Glomerular visceral epithelial cell (primary cell): ENCODE results near the gene CARTPT.

Source experiments
- DNase-seq: peaks from one replicate; pipeline ENCODE4 v3.0.0-alpha.2; 2016; ENCODE audit errors: extremely low spot score

The CARTPT gene

GRCh38 chr5:71719063-71719964 lies at the start of gene CARTPT:
CARTPT (plus strand) TSS chr5:71719275; CDS start chr5:71719294, 19 bp downstream.
- DNase-seq = peak; percentile 17

GRCh38 chr5:71677977-71678376 lies 41.1 kb upstream of the CARTPT start:
- DNase-seq = no peak

GRCh38 chr5:71679714-71680113 lies 39.4 kb upstream of the CARTPT start:
- DNase-seq = no peak

- DNase-seq = no peak
Observed at GRCh38 chr5:71680510-71680909, 38.6 kb upstream of the CARTPT start.

GRCh38 chr5:71681296-71681695 lies 37.8 kb upstream of the CARTPT start:
- peak; percentile 26 for DNase-seq

- no peak for DNase-seq
Observed at GRCh38 chr5:71684309-71684708, 34.8 kb upstream of the CARTPT start.

- no peak for DNase-seq
Observed at GRCh38 chr5:71693828-71694427, 25.1 kb upstream of the CARTPT start.

GRCh38 chr5:71695071-71695470 lies 24.0 kb upstream of the CARTPT start:
- DNase-seq = no peak

- DNase-seq = no peak
Observed at GRCh38 chr5:71695595-71695994, 23.5 kb upstream of the CARTPT start.

- DNase-seq = no peak
Observed at GRCh38 chr5:71697967-71698366, 21.1 kb upstream of the CARTPT start.

- no peak for DNase-seq
Observed at GRCh38 chr5:71699233-71699632, 19.8 kb upstream of the CARTPT start.

- DNase-seq = no peak
Observed at GRCh38 chr5:71699751-71700150, 19.3 kb upstream of the CARTPT start.

- no peak for DNase-seq
Observed at GRCh38 chr5:71700803-71701202, 18.3 kb upstream of the CARTPT start.

GRCh38 chr5:71701407-71701806 lies 17.7 kb upstream of the CARTPT start:
- DNase-seq = no peak

- no peak for DNase-seq
Observed at GRCh38 chr5:71703941-71704340, 15.1 kb upstream of the CARTPT start.

GRCh38 chr5:71705421-71705820 lies 13.7 kb upstream of the CARTPT start:
- DNase-seq = no peak

GRCh38 chr5:71706906-71707305 lies 12.2 kb upstream of the CARTPT start:
- DNase-seq = no peak

- no peak for DNase-seq
Observed at GRCh38 chr5:71711610-71712009, 7.5 kb upstream of the CARTPT start.

GRCh38 chr5:71714911-71715310 lies 4.2 kb upstream of the CARTPT start:
- no peak for DNase-seq

- DNase-seq = no peak
Observed at GRCh38 chr5:71727978-71728377, 8.9 kb downstream of the CARTPT start.

GRCh38 chr5:71731015-71731414 lies 11.9 kb downstream of the CARTPT start:
- no peak for DNase-seq

GRCh38 chr5:71732011-71732410 lies 12.9 kb downstream of the CARTPT start:
- no peak for DNase-seq

GRCh38 chr5:71734141-71734540 lies 15.1 kb downstream of the CARTPT start:
- DNase-seq = no peak
